Pancreas (tissue), 10 donors: ENCODE results near the gene PALM. TPM values are rescaled to one million over a fixed set of nuclear protein-coding genes. Genes with fewer than 3 reads are reported as not detected.
A peak's percentile ranks its signal among the peaks of the same experiment; 100 is the strongest.
"Not testable (repeated sequence)": the region's sequence is repeated elsewhere in the genome, so short reads cannot be mapped to it uniquely, and the experiment has no call there.

Experiments used
- ATAC-seq, 4 donors: fragments of 200-7000 bp; cut with Tn5 transposase; one replicate each; pipeline versions ENCODE4 v1.8.0 to v1.9.1; 2020; ENCODE audit warnings: mild to moderate bottlenecking in 4 of 4, moderate library complexity in 4 of 4
- DNase-seq, 6 donors: peaks; one replicate each; pipeline ENCODE4 v3.0.0-alpha.2; 2020
- FAIRE-seq: peaks from 2 replicates; lab custom pipeline; 2012; peaks lifted over from hg19 to GRCh38; lab: Jason Lieb, UNC
- H3K27ac ChIP-seq, 4 donors: fragments of 200-600 bp; sonication (generic); 1 replicate in 3 of 4; 2 replicates in 1 of 4; pipeline versions ENCODE4 v1.5.0 to v1.8.0; 2020
- H3K27me3 ChIP-seq, 4 donors: fragments of 200-600 bp; one replicate each; pipeline ENCODE4 v1.8.0; 2021
- H3K36me3 ChIP-seq, 3 donors: fragments of 200-600 bp; sonication (generic) in 1 of 3; one replicate each; pipeline versions ENCODE4 v1.5.0 to v1.8.0; 2020 to 2021
- H3K4me1 ChIP-seq, 3 donors: fragments of 200-600 bp; one replicate each; pipeline ENCODE4 v1.8.0; 2021
- H3K4me3 ChIP-seq, 4 donors: fragments of 200-600 bp; sonication (generic) in 2 of 4; one replicate each; pipeline versions ENCODE4 v1.5.0 to v1.8.0; 2020 to 2021
- H3K9me3 ChIP-seq, 4 donors: fragments of 200-600 bp; one replicate each; pipeline ENCODE4 v1.8.0; 2021
- WGBS, 2 donors: extraction: QIAGEN DNeasy Blood & Tissue Kit; methylation state at CpG; one replicate each; pipeline ENCODE4 v1.1.7; 2013; 5-methylcytosine and 5-hydroxymethylcytosine counted together
- intact Hi-C, 3 donors: fragments of 100-400 bp; cut with DNase I; formaldehyde crosslinking; loops; one replicate each; pipeline versions ENCODE4 v1.11.1 to v1.14.2; 2022
- polyA plus RNA-seq, 2 donors: library from polyadenylated mRNA; stranded (reverse); fragments of 200-250 nt; gene quantifications; one replicate each; pipeline ENCODE4 v1.2.3, GENCODE V29; 2013
- total RNA-seq, 6 donors: library from RNA; stranded (reverse); fragmentation: NEBNext Ultra II Directional in 4 of 6; extraction: Animal tissue kit (Norgen Biotek cat#: 25700) in 4 of 6; gene quantifications; one replicate each; pipeline versions ENCODE4 v1.2.1 to v1.2.4, GENCODE V29; 2021 to 2023
- TF ChIP-seq, protein P1 (sequence below), 4 donors: fragments of 200-600 bp; sonication (generic) in 3 of 4; IDR thresholded peaks; one replicate each; pipeline versions ENCODE4 v1.5.0 to v1.8.0; 2021; ENCODE audit warnings: antibody characterized with exemption in 4 of 4
- donor health status: healthy with polysubstance abuse.
- donor health status: DM: no; HTN: no; CAD: no; lungs with moderate emphysema.
- donor health status: DM: no; HTN: no; CAD: no.
- donor health status: control.
- donor health status: control.
- donor health status: Bipolar disorder and iron deficiency.
- donor health status: DM: yes; HTN: yes; CAD: no.
- donor health status: DM: no; HTN: no; CAD: no.
- donor health status: DM: no; HTN: no; CAD: no.
- donor health status: DM: yes; HTN: yes; CAD: no.

The PALM gene
- total and polyA plus RNA-seq, 8 donors, result 3.5 to 12.6 (median 6.2) TPM

DNA sequence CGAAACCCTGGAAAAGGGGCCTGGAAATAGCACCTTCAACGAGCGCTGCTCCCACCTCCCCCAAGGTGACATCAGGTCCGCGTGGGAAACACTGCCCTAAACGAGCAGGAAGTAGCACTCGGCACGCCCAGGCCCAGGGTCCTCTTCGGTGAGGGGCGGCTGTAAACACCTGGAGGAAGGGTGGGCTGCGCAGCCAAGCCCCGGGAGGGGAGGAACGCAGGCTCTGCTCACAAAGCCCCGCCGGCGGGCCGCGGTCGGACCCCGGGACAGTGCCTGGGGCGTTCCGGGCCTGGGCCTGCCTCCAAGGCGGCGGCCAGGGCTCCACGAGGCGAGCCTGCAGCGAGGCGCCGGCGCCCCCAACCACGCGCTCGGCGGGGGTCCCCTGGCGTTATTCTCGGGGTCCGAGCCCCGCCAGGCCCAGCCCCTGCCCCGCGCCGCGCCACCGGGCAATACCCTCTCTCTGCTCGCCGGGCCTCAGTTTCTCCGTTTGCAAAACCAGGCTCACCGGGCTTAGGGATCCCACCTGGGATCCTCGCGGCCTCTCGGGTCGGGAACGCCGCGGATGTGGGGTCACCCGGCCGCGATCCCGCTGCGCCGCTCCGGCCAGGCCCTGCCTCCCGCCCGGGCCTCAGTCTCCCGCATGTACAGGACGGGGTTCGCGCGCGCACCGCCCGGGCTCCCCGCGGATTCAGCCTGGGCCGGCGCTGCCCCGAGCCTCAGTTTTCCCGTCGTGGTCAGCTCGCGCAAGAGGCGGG lies 46.4 kb upstream of the PALM start:
- peak overlapping the region; percentile 56 to 85 (median 66) for H3K27ac ChIP-seq
- ATAC-seq (peak in 2 of 4 donors; percentile 11 to 28), DNase-seq (peak in 5 of 6 donors; percentile 59 to 88 (median 75)), FAIRE-seq (no peak)
- peak overlapping the region; percentile 80 to 100 (median 98) for H3K4me3 ChIP-seq
- 0 to 1% methylated on average over 60 to 81 of the region's 81 CpGs for WGBS, 2 donors
- peaks cover 0 to 22% (median 8%) of the 10 kb centered on the region in 3 donors for H3K4me1 ChIP-seq
- intact Hi-C loops, result loop anchor here in 1 of 3 donors (10.0 kb wide), 1 partner anchor 72 kb away; no protein-coding TSS in a partner anchor
- TF ChIP-seq, protein P1, sequence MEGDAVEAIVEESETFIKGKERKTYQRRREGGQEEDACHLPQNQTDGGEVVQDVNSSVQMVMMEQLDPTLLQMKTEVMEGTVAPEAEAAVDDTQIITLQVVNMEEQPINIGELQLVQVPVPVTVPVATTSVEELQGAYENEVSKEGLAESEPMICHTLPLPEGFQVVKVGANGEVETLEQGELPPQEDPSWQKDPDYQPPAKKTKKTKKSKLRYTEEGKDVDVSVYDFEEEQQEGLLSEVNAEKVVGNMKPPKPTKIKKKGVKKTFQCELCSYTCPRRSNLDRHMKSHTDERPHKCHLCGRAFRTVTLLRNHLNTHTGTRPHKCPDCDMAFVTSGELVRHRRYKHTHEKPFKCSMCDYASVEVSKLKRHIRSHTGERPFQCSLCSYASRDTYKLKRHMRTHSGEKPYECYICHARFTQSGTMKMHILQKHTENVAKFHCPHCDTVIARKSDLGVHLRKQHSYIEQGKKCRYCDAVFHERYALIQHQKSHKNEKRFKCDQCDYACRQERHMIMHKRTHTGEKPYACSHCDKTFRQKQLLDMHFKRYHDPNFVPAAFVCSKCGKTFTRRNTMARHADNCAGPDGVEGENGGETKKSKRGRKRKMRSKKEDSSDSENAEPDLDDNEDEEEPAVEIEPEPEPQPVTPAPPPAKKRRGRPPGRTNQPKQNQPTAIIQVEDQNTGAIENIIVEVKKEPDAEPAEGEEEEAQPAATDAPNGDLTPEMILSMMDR (IDR thresholded peaks at IDR 0.05), result no peak
- no peaks in the 10 kb centered on the region for H3K27me3 ChIP-seq
- H3K9me3 ChIP-seq, result no peaks in the 10 kb centered on the region
- no peaks in the 10 kb centered on the region for H3K36me3 ChIP-seq

GRCh38 chr19:662962-663681 lies 45.6 kb upstream of the PALM start, which contains the start of gene RNF126:
TSS of gene RNF126 (minus strand) at chr19:663214. CDS start at chr19:663121, 93 bp downstream.
- Histone ChIP-seq H3K4me3 (peak within 1 kb of the TSS; percentile 80 to 100 (median 98)), H3K9me3 (no peaks in the 10 kb centered on the region), H3K27ac (peak within 1 kb of the TSS; percentile 79 to 93 (median 84)), H3K36me3 (no peaks in the 10 kb centered on the region), H3K4me1 (peaks cover 0 to 22% (median 8%) of the 10 kb centered on the region in 3 donors), H3K27me3 (no peaks in the 10 kb centered on the region)
- WGBS, 2 donors, result 1% methylated on average over 33 to 97 of the region's 97 CpGs
- ATAC-seq (peak; percentile 82 to 86 (median 84)), DNase-seq (peak; percentile 82 to 98 (median 95)), FAIRE-seq (no peak)
- intact Hi-C loops, result loop anchor here in 1 of 3 donors (10.0 kb wide), 1 partner anchor 72 kb away; no protein-coding TSS in a partner anchor
- TF ChIP-seq, protein P1 (IDR thresholded peaks at IDR 0.05), result no peak

- H3K4me1 ChIP-seq, result peaks cover 0 to 22% (median 8%) of the 10 kb centered on the region in 3 donors
- H3K27me3 ChIP-seq, result no peaks in the 10 kb centered on the region
- TF ChIP-seq, protein P1 (IDR thresholded peaks at IDR 0.05), result no peak
- ATAC-seq (peak in 1 of 4 donors; percentile 1), DNase-seq (no peak), FAIRE-seq (no peak)
- no peaks in the 10 kb centered on the region for H3K36me3 ChIP-seq
- intact Hi-C loops, result loop anchor here in 1 of 3 donors (10.0 kb wide), 1 partner anchor 71 kb away; no protein-coding TSS in a partner anchor
- WGBS, 2 donors, result 47 to 54% methylated on average over 18 of the region's 18 CpGs
- H3K27ac ChIP-seq, result peak overlapping the region; percentile 74 to 93 (median 82)
- no peaks in the 10 kb centered on the region for H3K9me3 ChIP-seq
- peak overlapping the region; percentile 7 to 99 (median 62) for H3K4me3 ChIP-seq
Observed at GRCh38 chr19:663682-664117, 45.0 kb upstream of the PALM start.

GRCh38 chr19:664913-665443 lies 43.8 kb upstream of the PALM start:
- no peak overlapping the region for H3K27ac ChIP-seq
- peak; percentile 74 to 92 (median 86) for DNase-seq
- H3K36me3 ChIP-seq, result no peaks in the 10 kb centered on the region
- no peak for FAIRE-seq
- peaks cover 0 to 18% (median 8%) of the 10 kb centered on the region in 3 donors for H3K4me1 ChIP-seq
- H3K9me3 ChIP-seq, result no peaks in the 10 kb centered on the region
- H3K4me3 ChIP-seq, result peak overlapping the region in 1 of 4 donors; percentile 23
- ATAC-seq, result peak; percentile 42 to 67 (median 60)
- TF ChIP-seq, protein P1 (IDR thresholded peaks at IDR 0.05), result peak; percentile 75 to 90 (median 85)
- intact Hi-C loops, result loop anchor here in 2 of 3 donors (5.0 to 10.0 kb wide), 2 partner anchors 67 to 70 kb away; no protein-coding TSS in a partner anchor
- H3K27me3 ChIP-seq, result no peaks in the 10 kb centered on the region
- 6 to 11% methylated on average over 24 of the region's 24 CpGs for WGBS, 2 donors

DNA sequence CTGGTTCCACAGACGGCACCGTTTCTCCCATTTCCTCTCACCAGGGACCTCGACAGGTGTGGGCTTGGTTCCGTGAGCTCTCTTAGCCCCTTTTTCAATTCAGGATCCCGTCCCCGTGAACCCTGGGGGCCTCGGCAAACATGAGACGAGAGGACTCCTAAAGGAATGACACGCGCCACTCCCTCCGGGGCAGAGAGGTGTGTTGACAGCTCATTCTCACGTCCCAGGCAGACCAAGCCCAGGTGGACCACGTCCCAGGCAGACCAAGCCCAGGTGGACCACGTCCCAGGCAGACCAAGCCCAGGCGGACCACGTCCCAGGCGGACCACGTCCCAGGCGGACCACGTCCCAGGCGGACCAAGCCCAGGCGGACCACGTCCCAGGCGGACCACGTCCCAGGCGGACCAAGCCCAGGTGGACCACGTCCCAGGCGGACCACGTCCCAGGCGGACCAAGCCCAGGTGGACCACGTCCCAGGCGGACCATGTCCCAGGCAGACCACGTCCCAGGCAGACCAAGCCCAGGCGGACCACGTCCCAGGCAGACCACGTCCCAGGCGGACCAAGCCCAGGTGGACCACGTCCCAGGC lies 41.7 kb upstream of the PALM start:
- WGBS, 2 donors, result 78 to 85% methylated on average over 31 to 38 of the region's 38 CpGs
- H3K4me1 ChIP-seq, H3K4me3 ChIP-seq, H3K27me3 ChIP-seq, FAIRE-seq, H3K36me3 ChIP-seq, ATAC-seq, H3K9me3 ChIP-seq, H3K27ac ChIP-seq: not testable (repeated sequence)
- intact Hi-C loops, result loop anchor here (2.0 to 10.0 kb wide), 3 partner anchors 65 to 70 kb away; no protein-coding TSS in a partner anchor
- DNase-seq, result peak in 1 of 6 donors; percentile 26

DNA sequence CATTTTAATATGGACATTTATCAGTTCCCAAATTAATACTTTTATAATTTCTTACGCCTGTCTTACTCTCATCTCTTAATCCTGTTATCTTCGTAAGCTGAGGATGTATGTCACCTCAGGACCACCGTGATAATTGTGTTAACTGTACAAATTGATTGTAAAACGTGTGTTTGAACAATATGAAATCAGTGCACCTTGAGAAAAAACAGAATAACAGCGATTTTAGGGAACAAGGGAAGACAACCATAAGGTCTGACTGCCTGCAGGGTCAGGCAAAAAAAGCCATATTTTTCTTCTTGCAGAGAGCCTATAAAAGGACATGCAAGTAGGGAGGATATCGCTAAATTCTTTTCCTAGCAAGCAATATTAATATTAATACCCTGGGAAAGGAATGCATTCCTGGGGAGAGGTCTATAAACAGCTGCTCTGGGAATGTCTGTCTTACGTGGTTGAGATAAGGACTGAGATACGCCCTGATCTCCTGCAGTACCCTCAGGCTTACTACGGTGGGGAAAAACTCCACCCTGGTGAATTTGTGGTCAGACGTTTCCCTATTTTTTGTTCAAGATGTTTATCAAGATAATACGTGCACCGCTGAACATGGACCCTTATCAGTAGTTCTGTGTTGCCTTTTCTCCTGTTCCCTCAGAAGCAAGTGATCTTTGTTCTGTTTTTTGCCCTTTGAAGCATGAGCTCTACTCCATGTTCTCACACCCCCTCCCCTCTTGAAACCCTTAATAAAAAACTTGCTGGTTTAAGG lies 39.9 kb upstream of the PALM start:
- not testable (repeated sequence) for DNase-seq, FAIRE-seq
- intact Hi-C loops, result loop anchor here in 2 of 3 donors (5.0 to 10.0 kb wide), 2 partner anchors 63 to 66 kb away; no protein-coding TSS in a partner anchor

More for the DNA sequence above, 39.9 kb upstream of the PALM start:
- not testable (repeated sequence) for H3K4me1 ChIP-seq, H3K4me3 ChIP-seq, H3K9me3 ChIP-seq, H3K36me3 ChIP-seq, H3K27ac ChIP-seq, H3K27me3 ChIP-seq, ATAC-seq
- 48 to 56% methylated on average over 12 of the region's 12 CpGs for WGBS, 2 donors
